Activated CD8-positive, alpha-beta memory T cell treated with anti-CD3 and anti-CD28 coated beads for 1 hour (primary cell): ENCODE results near the gene RGSL1.

ENCODE experiments used
- DNase-seq, 2 donors: peaks; one replicate each; pipeline ENCODE4 v3.0.0-alpha.2; 2020; ENCODE audit warnings: low read depth in 1 of 2; ENCODE audit errors: extremely low read depth in 1 of 2

RGSL1 gene

GRCh38 chr1:182608845-182609610 is 159.1 kb downstream of the RGSL1 start:
- no peak for DNase-seq
